ENCODE results near the gene PPM1D. TPM values are rescaled to one million over a fixed set of nuclear protein-coding genes. Genes with fewer than 3 reads are reported as not detected.

Gene PPM1D
- total RNA-seq, 1 donor from 2014 or later: 22.3 TPM

DNA sequence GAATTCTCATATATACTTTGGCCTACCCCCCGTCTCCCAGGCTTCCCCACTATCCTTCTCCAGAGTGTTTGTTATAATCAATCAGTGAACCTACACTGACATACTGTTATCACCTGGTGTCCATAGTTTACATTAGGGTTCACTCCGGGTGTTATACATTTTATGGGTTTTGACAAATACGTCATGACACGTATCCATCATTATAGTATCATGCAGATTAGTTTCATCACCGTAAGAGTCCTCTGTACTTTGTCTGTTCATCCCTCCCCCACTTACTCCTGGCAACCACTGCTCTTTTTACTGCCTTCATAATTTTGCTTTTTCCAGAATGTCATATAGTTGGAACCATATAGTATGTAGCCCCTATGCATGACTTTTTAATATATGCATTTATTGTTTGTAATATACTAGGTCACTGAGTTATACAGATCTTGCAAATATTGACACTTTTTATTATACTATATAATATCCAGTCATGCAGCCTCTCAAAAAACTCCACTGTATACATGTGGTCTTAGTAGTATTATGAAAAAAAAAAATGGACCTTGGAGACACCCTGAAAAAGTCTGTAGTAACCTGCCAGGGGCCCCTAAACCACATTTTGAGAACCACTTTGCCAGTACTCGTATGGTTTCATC lies 28.4 kb downstream of the PPM1D start:
- Histone ChIP-seq H3K9me3 (no peaks in the 10 kb centered on the region), H3K27ac (no peak overlapping the region), H3K27me3 (no peaks in the 10 kb centered on the region), H3K4me1 (no peaks in the 10 kb centered on the region), H3K4me3 (no peak overlapping the region), H3K36me3 (peaks cover 26% of the 10 kb centered on the region)
- intact Hi-C loops (cut with DNase I): no loop called here
- TF ChIP-seq, protein P1, sequence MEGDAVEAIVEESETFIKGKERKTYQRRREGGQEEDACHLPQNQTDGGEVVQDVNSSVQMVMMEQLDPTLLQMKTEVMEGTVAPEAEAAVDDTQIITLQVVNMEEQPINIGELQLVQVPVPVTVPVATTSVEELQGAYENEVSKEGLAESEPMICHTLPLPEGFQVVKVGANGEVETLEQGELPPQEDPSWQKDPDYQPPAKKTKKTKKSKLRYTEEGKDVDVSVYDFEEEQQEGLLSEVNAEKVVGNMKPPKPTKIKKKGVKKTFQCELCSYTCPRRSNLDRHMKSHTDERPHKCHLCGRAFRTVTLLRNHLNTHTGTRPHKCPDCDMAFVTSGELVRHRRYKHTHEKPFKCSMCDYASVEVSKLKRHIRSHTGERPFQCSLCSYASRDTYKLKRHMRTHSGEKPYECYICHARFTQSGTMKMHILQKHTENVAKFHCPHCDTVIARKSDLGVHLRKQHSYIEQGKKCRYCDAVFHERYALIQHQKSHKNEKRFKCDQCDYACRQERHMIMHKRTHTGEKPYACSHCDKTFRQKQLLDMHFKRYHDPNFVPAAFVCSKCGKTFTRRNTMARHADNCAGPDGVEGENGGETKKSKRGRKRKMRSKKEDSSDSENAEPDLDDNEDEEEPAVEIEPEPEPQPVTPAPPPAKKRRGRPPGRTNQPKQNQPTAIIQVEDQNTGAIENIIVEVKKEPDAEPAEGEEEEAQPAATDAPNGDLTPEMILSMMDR (IDR thresholded peaks at IDR 0.05): no peak
- ATAC-seq (no peak), DNase-seq (no peak)

DNA sequence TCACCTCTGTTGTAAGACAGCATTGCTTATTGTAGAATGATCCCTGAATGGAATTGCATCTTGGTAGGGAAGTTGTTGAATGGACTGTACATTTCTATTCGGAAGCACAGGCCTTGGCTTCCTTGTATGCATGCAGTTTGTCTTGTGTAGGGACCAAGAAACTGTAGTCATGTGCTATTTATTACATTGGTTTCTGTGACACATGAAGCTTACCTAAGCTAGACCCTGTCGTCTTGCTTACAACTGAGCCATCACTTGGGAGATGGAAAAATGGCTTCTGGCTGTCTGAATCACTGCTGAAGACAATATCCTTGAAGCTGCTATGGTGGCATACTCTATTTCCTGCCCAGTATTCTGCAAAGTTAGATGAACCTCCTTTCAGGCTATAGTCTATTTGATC lies 29.1 kb downstream of the PPM1D start:
- intact Hi-C loops (cut with DNase I): no loop called here

DNA sequence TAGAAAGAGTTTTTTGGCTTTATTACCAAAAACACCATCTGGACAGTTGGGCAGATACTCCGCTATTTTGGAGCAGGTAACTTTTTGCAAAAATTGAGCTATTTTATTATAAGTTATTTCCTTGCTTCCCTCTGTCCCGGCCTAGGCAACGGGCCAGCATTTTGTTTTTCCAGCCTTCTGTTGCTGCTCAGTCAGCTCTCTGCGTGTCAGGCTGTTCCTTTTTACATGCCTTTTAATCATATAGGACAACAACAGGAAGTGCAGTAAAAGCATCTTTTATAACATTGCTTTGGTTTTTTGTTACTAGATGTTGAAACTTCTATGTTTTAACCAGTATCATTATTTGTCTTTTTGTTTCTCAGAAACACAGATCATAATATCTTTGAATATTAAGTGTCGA lies 30.4 kb downstream of the PPM1D start:
- ATAC-seq (no peak), DNase-seq (no peak)
- TF ChIP-seq, protein P1 (IDR thresholded peaks at IDR 0.05): no peak
- peaks cover 31% of the 10 kb centered on the region for H3K36me3 ChIP-seq
- no peaks in the 10 kb centered on the region for H3K9me3 ChIP-seq
- no peaks in the 10 kb centered on the region for H3K4me1 ChIP-seq
- H3K27ac ChIP-seq: no peak overlapping the region
- no peaks in the 10 kb centered on the region for H3K27me3 ChIP-seq
- no peak overlapping the region for H3K4me3 ChIP-seq
- intact Hi-C loops (cut with DNase I): no loop called here

More for the DNA sequence above, 29.1 kb downstream of the PPM1D start:
- TF ChIP-seq, protein P1 (IDR thresholded peaks at IDR 0.05): no peak
- DNase-seq (no peak), ATAC-seq (no peak)
- Histone ChIP-seq H3K4me1 (no peaks in the 10 kb centered on the region), H3K27ac (no peak overlapping the region), H3K9me3 (no peaks in the 10 kb centered on the region), H3K4me3 (no peak overlapping the region), H3K36me3 (peaks cover 31% of the 10 kb centered on the region), H3K27me3 (no peaks in the 10 kb centered on the region)

GRCh38 chr17:60631119-60631518 lies 31.1 kb downstream of the PPM1D start:
- no peak for DNase-seq
- intact Hi-C loops (cut with DNase I): no loop called here
- no peak for ATAC-seq
- no peaks in the 10 kb centered on the region for H3K9me3 ChIP-seq
- TF ChIP-seq, protein P1 (IDR thresholded peaks at IDR 0.05): no peak
- no peaks in the 10 kb centered on the region for H3K27me3 ChIP-seq
- no peaks in the 10 kb centered on the region for H3K4me1 ChIP-seq
- H3K36me3 ChIP-seq: peaks cover 33% of the 10 kb centered on the region
- no peak overlapping the region for H3K4me3 ChIP-seq
- H3K27ac ChIP-seq: no peak overlapping the region

DNA sequence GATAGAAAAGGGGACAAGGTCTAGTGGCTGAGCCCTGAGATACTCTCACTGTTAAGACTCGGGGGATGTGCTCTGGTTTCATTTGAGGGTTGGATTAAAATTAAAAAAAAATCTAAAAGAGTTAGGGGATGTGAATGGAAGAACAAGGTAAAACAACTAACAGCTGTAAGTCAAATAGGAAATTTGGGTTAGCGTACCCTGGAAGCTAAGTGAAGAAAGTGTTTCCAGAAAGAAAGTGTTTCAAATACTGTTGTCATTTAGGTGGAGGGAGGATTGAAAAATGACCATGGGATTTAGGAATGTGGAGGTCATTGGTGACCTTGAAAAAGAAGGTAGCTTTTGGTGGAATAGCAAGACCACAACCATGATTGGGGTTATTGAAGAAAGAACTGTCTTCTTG lies 37.7 kb downstream of the PPM1D start:
- Histone ChIP-seq H3K4me1 (no peaks in the 10 kb centered on the region), H3K36me3 (peaks cover 34% of the 10 kb centered on the region), H3K27me3 (no peaks in the 10 kb centered on the region), H3K9me3 (no peaks in the 10 kb centered on the region), H3K27ac (no peak overlapping the region), H3K4me3 (no peak overlapping the region)
- DNase-seq: no peak
- intact Hi-C loops (cut with DNase I): no loop called here
- ATAC-seq: no peak
- TF ChIP-seq, protein P1 (IDR thresholded peaks at IDR 0.05): no peak

DNA sequence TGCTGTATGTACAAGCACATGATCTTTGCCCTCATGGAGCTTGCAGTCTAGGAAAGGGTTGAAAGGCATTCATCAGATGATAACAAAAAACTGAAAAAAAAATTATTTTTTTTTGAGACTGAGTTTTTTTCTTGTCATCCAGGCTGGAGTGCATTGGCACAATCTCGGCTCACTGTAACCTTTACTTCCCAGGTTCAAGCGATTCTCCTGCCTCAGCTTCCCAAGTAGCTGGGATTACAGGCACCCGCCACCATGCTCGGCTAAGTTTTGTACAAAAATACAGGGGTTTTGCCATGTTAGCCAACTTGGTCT lies 39.0 kb downstream of the PPM1D start:
- DNase-seq (no peak), ATAC-seq (no peak)
- intact Hi-C loops (cut with DNase I): no loop called here
- H3K27me3 ChIP-seq: no peaks in the 10 kb centered on the region
- H3K27ac ChIP-seq: no peak overlapping the region
- no peak overlapping the region for H3K4me3 ChIP-seq
- TF ChIP-seq, protein P1 (IDR thresholded peaks at IDR 0.05): no peak
- H3K4me1 ChIP-seq: no peaks in the 10 kb centered on the region
- no peaks in the 10 kb centered on the region for H3K9me3 ChIP-seq
- H3K36me3 ChIP-seq: peaks cover 29% of the 10 kb centered on the region

Measured in upper lobe of right lung (tissue), 1 donor.